Measurements from ENCODE around the gene TMEM8B.
"Not testable (repeated sequence)": the region's sequence is repeated elsewhere in the genome, so short reads cannot be mapped to it uniquely, and the experiment has no call there.

Gene TMEM8B

DNA sequence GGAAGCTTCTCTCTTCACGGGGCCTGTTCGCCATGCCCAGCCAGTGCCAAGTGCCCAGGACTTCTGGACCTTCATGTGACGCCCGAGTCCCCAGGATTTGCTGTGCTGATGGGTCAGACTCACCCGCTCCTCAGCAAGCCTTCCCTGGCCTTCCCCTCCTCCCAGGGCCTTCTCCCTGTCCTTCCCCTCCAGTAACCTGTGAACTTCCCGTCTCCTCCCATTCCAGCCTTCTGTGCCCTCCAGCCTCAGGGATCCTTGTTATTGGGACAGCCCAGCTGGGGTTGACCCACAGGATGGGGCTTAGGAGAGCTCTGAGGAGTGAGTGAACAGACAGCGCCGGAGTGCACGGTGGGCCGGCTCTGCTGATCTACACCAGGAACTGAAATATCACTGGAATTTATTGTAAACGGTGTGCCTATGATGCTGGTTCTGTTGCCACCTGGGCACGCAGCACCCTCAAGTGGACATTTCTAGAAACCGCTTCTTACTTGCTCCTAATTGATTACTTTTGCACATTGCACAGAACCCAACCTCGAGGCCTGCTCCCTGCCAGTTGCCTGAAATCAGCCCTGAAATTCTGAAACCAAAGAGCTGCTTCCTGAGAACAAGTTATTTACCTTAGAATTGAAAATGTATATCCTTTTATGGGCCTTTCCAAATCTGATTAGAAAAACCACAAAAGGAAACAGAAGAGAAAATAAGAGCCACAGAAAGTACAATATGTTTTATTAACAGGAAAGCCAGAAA lies 81.8 kb downstream of the TMEM8B start:
- Histone ChIP-seq H3K9me3 (replicated peaks; ENCODE audit: insufficient read depth, low read length) (no peaks in the 10 kb centered on the region), H4K20me1 (ENCODE audit: insufficient read depth, low read length) (no peaks in the 10 kb centered on the region), H3K9ac (ENCODE audit: low read length) (peak overlapping the region; percentile 36; the same call in 1 of the 2 replicates), H3K4me1 (ENCODE audit: low read length) (peaks cover 19% of the 10 kb centered on the region), H3K27ac (ENCODE audit: low read length) (peak overlapping the region; percentile 64; the same call in 1 of the 2 replicates), H3K4me3 (ENCODE audit: low read length) (peak overlapping the region; percentile 28), H3K4me2 (ENCODE audit: low read depth, low read length) (peak overlapping the region; percentile 75), H2AFZ (ENCODE audit: low read length) (peak overlapping the region; percentile 95), H3K27me3 (replicated peaks; ENCODE audit: insufficient read depth, low read length) (no peaks in the 10 kb centered on the region), H3K36me3 (replicated peaks; ENCODE audit: insufficient read depth, low read length) (no peaks in the 10 kb centered on the region), H3K79me2 (ENCODE audit: low read length) (no peaks in the 10 kb centered on the region), H3K9me2 (replicated peaks; ENCODE audit: insufficient read depth, low read length) (no peaks in the 10 kb centered on the region), H3F3A (ENCODE audit: insufficient read depth, low read length) (peaks cover 15% of the 10 kb centered on the region)
- peak; percentile 89 for DNase-seq
- TF ChIP-seq, protein P1, sequence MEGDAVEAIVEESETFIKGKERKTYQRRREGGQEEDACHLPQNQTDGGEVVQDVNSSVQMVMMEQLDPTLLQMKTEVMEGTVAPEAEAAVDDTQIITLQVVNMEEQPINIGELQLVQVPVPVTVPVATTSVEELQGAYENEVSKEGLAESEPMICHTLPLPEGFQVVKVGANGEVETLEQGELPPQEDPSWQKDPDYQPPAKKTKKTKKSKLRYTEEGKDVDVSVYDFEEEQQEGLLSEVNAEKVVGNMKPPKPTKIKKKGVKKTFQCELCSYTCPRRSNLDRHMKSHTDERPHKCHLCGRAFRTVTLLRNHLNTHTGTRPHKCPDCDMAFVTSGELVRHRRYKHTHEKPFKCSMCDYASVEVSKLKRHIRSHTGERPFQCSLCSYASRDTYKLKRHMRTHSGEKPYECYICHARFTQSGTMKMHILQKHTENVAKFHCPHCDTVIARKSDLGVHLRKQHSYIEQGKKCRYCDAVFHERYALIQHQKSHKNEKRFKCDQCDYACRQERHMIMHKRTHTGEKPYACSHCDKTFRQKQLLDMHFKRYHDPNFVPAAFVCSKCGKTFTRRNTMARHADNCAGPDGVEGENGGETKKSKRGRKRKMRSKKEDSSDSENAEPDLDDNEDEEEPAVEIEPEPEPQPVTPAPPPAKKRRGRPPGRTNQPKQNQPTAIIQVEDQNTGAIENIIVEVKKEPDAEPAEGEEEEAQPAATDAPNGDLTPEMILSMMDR (IDR thresholded peaks at IDR 0.05; ENCODE audit: low read length): peak; percentile 78
- TF ChIP-seq EZH2 (optimal IDR thresholded peaks at IDR 0.05; ENCODE audit: low read depth, low read length): no peak
- no peak for TF ChIP-seq EZH2phosphoT487 (IDR thresholded peaks at IDR 0.05; ENCODE audit: low read length)

DNA sequence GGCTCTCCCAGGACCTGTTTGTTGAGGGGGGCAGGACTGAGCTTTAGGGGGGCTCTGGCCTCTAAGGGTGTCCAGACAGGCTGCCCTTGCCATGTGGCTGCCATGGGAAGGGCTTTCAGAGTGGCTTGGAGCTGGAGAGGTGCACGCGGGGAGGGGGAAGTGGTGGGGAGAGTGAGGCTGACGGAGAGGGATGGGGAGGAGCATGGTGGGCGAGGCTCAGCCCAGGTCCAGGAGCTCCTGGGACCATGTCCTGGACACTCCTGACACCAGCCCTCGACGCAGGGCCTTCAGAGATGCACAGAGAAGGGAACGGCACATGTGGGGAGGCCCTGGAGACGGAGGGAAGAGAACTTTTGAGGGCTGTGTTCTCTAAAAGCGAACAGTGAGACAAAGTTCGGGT lies 82.7 kb downstream of the TMEM8B start:
- no peak overlapping the region for H3K9ac ChIP-seq (ENCODE audit: low read length)
- H3K9me3 ChIP-seq (replicated peaks; ENCODE audit: insufficient read depth, low read length): no peaks in the 10 kb centered on the region
- H4K20me1 ChIP-seq (ENCODE audit: insufficient read depth, low read length): no peaks in the 10 kb centered on the region
- no peak overlapping the region for H2AFZ ChIP-seq (ENCODE audit: low read length)
- no peaks in the 10 kb centered on the region for H3K79me2 ChIP-seq (ENCODE audit: low read length)
- no peaks in the 10 kb centered on the region for H3K36me3 ChIP-seq (replicated peaks; ENCODE audit: insufficient read depth, low read length)
- TF ChIP-seq EZH2phosphoT487 (IDR thresholded peaks at IDR 0.05; ENCODE audit: low read length): no peak
- H3K27ac ChIP-seq (ENCODE audit: low read length): no peak overlapping the region; the same call in 1 of the 2 replicates
- no peak overlapping the region for H3K4me3 ChIP-seq (ENCODE audit: low read length)
- H3K9me2 ChIP-seq (replicated peaks; ENCODE audit: insufficient read depth, low read length): no peaks in the 10 kb centered on the region
- H3K4me1 ChIP-seq (ENCODE audit: low read length): peaks cover 19% of the 10 kb centered on the region
- no peak for DNase-seq
- H3F3A ChIP-seq (ENCODE audit: insufficient read depth, low read length): peaks cover 15% of the 10 kb centered on the region
- H3K4me2 ChIP-seq (ENCODE audit: low read depth, low read length): peak overlapping the region; percentile 75; the same call in 1 of the 2 replicates
- no peaks in the 10 kb centered on the region for H3K27me3 ChIP-seq (replicated peaks; ENCODE audit: insufficient read depth, low read length)

DNA sequence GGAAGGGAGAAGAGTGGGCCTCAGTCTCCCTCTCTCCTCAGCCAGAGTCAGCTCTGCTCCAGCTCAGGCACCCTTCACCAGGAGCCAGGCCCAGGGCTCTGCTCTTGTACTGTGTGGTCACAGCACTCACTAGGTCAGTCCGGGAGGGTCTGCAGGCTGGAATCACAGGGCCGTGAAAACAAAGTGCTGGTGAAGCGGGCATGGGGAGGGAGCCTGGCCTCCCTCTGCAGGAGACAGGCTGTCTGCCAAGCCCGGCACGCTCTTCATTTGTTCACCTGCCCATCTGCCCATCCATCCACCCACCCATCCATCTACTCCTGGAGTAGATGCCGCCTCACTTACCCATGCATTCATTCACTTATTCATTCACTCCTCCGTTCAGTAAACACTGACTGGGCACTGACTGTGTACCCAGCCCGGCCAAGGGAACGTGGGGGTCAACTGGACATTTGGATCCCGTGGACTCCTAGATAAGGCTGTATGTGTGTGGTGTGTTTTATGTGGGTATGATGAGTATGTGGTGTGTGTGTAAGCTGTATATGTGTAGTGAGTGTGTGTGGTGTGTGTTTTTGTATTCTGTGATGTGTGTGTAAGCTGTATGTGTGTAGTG lies 83.9 kb downstream of the TMEM8B start:
- peaks cover 19% of the 10 kb centered on the region for H3K4me1 ChIP-seq (ENCODE audit: low read length)
- H3F3A ChIP-seq (ENCODE audit: insufficient read depth, low read length): peaks cover 15% of the 10 kb centered on the region
- H3K27me3 ChIP-seq (replicated peaks; ENCODE audit: insufficient read depth, low read length): no peaks in the 10 kb centered on the region
- no peaks in the 10 kb centered on the region for H3K9me3 ChIP-seq (replicated peaks; ENCODE audit: insufficient read depth, low read length)
- H3K9me2 ChIP-seq (replicated peaks; ENCODE audit: insufficient read depth, low read length): no peaks in the 10 kb centered on the region
- H2AFZ ChIP-seq (ENCODE audit: low read length): no peak overlapping the region
- no peak for DNase-seq
- no peaks in the 10 kb centered on the region for H4K20me1 ChIP-seq (ENCODE audit: insufficient read depth, low read length)
- H3K4me3 ChIP-seq (ENCODE audit: low read length): no peak overlapping the region
- H3K79me2 ChIP-seq (ENCODE audit: low read length): no peaks in the 10 kb centered on the region
- TF ChIP-seq EZH2 (optimal IDR thresholded peaks at IDR 0.05; ENCODE audit: low read depth, low read length): no peak
- no peak for TF ChIP-seq EZH2phosphoT487 (IDR thresholded peaks at IDR 0.05; ENCODE audit: low read length)
- TF ChIP-seq, protein P1 (IDR thresholded peaks at IDR 0.05; ENCODE audit: low read length): no peak
- no peak overlapping the region for H3K4me2 ChIP-seq (ENCODE audit: low read depth, low read length)
- no peak overlapping the region for H3K27ac ChIP-seq (ENCODE audit: low read length)
- no peaks in the 10 kb centered on the region for H3K36me3 ChIP-seq (replicated peaks; ENCODE audit: insufficient read depth, low read length)
- H3K9ac ChIP-seq (ENCODE audit: low read length): no peak overlapping the region

DNA sequence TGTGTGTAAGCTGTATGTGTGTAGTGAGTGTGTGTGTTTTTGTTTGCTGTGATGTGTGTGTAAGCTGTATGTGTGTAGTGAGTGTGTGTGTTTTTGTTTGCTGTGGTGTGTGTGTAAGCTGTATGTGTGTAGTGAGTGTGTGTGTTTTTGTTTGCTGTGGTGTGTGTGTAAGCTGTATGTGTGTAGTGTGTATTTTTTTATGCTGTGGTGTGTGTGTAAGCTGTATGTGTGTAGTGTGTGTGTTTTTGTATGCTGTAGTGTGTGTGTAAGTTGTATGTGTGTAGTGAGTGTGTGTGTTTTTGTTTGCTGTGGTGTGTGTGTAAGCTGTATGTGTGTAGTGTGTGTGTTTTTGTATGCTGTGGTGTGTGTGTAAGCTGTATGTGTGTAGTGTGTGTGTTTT lies 84.4 kb downstream of the TMEM8B start:
- Histone ChIP-seq H3F3A (ENCODE audit: insufficient read depth, low read length) (peaks cover 15% of the 10 kb centered on the region), H3K4me1 (ENCODE audit: low read length) (peaks cover 19% of the 10 kb centered on the region)
- not testable (repeated sequence) for H3K9ac ChIP-seq (ENCODE audit: low read length); DNase-seq; H3K27me3 ChIP-seq (replicated peaks; ENCODE audit: insufficient read depth, low read length); H3K9me2 ChIP-seq (replicated peaks; ENCODE audit: insufficient read depth, low read length); H4K20me1 ChIP-seq (ENCODE audit: insufficient read depth, low read length); H2AFZ ChIP-seq (ENCODE audit: low read length); H3K27ac ChIP-seq (ENCODE audit: low read length); H3K4me2 ChIP-seq (ENCODE audit: low read depth, low read length); H3K4me3 ChIP-seq (ENCODE audit: low read length); H3K9me3 ChIP-seq (replicated peaks; ENCODE audit: insufficient read depth, low read length); H3K79me2 ChIP-seq (ENCODE audit: low read length); H3K36me3 ChIP-seq (replicated peaks; ENCODE audit: insufficient read depth, low read length)
